Measurements from ENCODE around the gene GFAP. TPM values are rescaled to one million over a fixed set of nuclear protein-coding genes. Genes with fewer than 3 reads are reported as not detected.
"Not testable (repeated sequence)": the region's sequence is repeated elsewhere in the genome, so short reads cannot be mapped to it uniquely, and the experiment has no call there.

Gene GFAP
- total RNA-seq = 1 to 10 TPM; 2.3 to 4.0 TPM
- long read RNA-seq, transcript GFAP-205 (4 exons, 594 nt) = major isoform, 7 of 11 reads
- long read RNA-seq, partial matches to known transcripts = 1 of 11 reads
- long read RNA-seq, other reads (novel, unspliced or antisense) = 1 of 11 reads

DNA sequence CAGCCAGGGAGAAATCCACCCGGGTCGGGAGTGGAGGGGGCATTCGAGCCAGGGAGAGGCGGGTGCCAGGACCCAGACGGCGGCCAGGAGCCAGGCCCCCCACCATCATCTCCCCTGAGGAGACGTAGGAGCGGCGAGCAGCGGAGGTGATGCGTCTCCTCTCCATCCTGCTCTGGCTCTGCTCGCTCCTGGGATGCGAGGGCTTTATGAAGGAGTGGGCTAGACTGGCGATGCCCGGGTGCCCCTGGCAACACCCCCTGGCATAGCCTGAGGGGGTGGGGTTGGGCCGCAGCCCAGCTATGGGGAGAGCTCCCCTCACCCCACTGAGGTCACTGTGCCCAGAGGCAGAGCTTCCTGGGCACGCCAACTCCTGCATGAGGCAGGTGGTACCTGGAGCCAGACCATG lies at the start of gene GFAP:
GFAP (minus strand) TSS at position 180 of the 406 bp plus-strand sequence; CDS start at position 166, 14 bp downstream.
- DNase-seq = no peak
- intact Hi-C loops (cut with DNase I) = loop anchor here (10.0 kb wide), 1 partner anchor 179 kb away; no protein-coding TSS in a partner anchor
- no peak for ATAC-seq

DNA sequence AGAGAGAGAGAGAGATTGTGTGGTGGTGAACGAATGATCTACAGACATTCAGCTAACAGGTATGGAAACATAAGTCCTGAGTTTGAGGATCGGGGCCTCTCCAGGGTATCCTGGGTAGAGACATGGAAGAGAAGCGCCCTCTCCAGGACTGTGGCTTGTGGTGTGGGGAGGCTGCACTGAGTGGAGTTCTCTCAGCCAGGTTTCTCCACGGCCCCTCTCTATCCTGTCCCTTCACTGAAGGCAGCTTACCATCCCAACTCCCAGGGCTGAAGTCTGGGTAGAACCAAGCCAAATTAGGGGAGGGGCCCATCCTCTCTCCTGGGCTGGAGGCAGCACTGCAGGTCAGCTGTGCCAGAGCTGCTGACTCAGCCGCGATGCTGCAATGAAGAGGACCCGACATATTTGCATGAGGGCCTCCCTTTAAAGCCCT lies 46.6 kb upstream of the GFAP start:
- no peak for DNase-seq
- intact Hi-C loops (cut with DNase I) = no loop called here
- peak in 1 of 2 donors; percentile 58 for ATAC-seq

DNA sequence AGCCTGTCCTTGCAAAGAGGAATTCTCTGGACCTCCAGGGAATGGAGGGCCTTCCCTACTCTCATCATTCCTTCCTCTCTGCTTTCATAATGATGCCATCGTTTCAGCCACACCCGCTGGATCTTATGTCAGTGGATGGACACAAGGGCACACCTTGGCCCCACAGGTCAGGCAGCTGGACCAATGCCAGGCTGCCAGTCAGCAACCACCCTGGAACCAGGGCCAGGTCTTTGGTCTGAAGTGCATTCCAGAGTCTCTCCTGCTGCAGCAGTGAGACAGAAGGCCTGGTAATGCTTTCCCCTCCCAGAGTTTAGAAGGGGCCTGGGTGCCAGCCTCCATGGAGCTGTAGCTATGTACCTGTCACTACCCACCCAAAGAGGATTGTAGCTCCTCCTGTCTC lies 45.4 kb upstream of the GFAP start:
- intact Hi-C loops (cut with DNase I) = no loop called here
- ATAC-seq (peak in 1 of 2 donors; percentile 30), DNase-seq (no peak)

DNA sequence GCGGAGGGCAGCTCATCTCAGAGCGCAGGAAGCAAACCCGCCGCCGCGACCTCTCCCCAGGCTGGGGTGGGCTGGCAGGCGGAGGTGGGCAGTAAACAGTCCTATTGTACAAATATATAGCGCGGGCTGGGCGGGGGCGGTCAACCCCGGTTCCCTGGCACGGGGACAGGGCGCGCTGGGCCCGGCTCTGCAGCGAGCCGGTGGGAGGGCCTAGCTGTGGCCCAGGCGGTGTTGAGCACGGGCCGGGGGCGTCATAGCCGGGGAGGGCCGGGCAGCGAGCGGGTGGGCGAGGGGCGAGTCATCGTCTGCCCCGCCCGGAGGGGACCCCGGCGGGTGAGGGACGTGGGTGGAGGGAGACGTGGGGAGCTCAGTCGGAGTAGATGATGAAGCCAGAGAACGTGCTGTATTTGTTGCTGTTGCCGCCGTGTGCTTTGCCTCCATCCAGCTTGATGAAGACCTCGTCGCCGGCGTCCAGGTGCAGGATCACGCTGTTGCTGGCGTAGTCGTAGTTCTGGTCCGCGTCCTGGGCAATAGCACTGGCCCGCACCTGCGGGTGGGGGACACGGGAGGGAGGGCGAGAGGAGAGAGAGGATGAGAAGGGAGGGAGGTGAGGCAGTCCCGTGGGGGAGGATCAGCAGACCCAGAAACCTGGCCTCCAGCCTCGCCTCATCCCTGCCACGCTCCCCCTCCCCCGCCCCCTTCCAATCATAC lies 44.7 kb upstream of the GFAP start:
- ATAC-seq = peak in 1 of 2 donors; percentile 35
- intact Hi-C loops (cut with DNase I) = no loop called here
- no peak for DNase-seq

DNA sequence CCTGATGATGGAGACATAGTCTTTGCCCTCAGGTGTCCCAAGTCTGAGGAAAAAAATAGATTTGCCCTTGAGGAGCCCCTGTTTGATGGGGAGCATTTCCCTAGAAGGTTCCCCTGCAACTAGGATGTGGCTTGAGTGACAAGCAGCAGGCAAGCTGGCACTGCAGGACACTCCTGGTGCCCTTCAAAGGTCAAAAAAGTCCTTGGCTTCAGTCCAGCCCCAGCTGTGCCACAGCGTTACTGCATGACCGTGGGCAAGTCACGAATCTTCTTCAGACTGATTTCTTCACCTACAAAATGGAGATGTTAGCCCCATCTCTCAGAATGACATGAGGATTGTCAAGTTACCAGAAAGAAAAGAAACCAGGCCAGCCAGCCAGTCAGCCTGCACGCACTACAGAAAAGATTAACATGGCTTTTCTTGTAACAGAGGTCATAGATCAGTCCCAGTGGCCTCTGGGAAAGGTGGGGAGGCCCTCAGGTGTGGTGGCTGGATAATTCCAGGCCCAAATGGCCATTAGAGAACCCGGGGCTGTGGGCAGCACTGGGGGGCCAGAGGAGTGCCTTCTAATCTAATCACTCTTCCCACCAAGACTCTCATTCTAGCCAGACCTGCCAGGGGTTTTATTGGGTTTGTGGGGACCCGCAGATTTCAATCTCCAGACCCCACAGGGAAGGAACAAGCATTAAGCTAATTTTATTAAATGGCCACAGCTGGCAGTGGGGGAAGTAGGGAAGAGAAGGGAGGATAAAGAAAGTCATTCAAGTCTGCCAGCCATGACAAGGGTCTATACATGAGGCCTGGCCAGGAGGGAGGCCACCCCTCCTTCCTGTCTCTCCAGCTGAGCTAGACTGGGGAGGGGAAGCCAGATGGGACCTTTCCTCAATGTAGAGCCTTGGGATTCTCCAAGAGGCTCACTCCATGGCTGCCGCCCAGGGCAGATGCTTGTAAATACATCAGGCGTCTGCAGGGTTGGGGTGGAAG lies 42.0 kb upstream of the GFAP start:
- DNase-seq = no peak
- intact Hi-C loops (cut with DNase I) = no loop called here
- no peak for ATAC-seq

DNA sequence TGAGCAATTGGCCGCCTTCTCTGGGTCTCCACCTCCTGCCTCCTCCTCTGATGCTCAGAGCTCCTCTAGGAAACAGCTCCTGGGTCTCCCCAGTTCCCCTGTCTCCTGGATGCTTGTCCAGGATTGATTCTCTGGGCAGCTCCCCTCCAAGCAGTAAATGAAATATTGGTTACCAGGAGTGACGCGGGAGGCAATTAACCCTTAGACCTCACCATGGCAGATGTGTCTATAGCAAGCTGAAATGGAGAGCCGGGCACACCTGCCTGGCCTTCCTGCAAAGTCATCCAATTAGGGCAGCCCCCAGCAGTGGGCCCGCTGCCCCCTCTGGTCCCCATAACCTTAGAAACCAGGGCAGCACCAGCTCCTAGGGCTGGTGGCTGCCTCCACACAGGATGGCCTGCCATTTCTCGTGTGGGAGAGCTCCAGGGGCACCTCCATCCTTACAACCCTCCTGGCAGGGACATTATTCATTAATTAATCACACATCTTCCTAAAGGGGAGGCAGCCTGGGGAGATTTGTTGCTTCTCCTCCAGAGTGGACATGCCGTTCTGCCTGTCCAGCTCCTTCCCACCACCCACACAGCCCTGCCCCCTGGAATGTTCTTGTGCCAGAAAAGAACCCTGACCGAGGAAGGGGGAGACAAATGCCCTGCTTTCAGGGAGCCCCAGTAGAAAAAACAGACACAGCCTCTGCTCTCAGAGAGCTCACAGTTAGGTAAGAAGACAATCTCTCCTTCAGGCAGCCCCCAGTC lies 40.5 kb upstream of the GFAP start:
- intact Hi-C loops (cut with DNase I) = no loop called here
- no peak for DNase-seq
- ATAC-seq = no peak

DNA sequence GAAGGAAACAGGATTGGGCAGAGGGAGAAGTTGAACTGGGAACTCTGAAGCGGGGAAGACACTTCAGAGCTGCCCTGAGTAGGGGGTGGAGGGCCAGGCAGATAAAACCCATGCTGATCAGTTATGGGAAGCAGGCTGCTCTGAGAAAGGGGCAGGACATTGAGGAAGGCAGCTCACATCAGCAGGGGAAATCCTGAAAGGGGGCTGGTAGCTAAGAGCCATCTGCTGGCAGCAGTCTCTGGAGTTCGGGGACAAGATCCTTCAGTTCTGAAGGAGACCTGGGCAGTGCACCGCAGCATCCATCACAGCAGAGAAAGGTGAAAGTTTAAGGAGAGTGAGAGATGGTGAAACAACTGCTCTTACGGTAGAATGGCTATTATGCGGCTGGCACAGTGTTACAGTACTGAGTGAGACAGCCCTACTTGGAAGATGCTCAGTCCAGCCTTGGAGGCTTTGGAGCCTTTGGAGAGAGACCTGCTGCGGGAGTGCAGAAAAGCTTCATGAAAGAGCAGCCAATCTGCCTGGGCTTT lies 37.7 kb upstream of the GFAP start:
- intact Hi-C loops (cut with DNase I) = no loop called here
- no peak for ATAC-seq
- DNase-seq = no peak

DNA sequence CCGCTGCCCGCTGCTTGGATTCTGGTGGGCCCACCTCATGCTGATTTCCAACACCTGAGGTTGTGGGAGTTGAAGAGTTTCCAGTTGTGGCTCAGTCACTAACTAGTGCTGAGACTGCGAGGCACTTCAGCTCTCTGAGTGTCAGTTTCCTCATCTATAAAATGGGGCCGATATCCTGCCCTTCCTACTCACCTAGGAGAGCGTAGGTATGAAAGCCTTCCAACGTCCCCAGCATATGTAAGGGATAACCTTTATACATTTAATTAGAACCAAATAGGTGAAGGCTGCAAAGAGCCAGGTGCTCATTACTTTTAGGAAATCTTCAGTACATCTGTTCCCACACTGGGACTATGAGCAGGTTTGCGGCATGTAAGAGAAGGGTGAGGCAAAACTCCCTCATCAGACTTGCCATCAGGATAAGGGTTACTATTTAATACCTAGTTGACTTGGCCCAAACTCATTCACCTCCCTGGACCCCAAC lies 33.1 kb upstream of the GFAP start:
- no peak for ATAC-seq
- DNase-seq = no peak

DNA sequence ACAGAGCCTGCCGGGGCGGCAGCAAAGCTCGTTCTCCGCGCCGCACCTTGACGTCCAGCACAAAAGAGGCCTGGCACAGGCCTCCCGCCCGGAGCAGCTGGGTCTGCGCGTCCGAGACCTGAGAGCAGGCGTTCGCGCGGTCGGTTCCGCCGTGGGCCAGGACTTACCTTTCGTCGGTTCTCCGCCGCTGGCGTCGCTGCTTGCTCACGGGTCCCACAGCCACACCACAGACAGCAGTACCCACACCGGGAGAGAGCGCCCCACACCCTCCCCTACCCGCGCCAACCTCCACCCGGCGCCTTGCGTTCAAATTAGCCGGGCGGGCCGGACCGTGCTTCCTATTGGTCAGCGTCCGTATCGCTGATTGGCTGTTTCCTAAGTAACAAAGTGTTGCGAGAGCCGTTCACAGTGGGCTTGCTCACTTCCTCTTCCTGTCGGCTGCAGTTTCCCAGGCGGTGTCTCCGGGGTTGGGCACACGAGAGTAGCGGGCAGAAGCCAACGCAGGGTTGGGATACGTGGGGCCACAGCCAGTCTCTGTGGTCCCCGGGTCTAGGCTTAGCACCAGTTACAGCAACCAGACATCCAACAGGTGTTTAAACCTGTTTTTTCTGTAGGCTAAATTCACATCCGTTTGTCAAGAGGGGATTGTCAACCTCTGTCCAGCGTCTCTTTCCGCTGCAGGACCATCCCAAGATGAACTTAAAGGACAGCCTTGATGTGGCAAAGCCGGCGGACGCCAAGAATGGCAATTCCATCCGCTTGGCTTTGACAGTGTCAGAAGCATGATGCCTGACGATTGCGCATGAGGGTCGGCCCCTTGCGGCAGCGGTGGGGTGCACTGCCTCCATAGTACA lies 32.4 kb upstream of the GFAP start, which contains the start of gene KIF18B:
KIF18B (minus strand) TSS at position 313 of the 854 bp plus-strand sequence. CDS start 11,429 bp downstream, outside the sequence.
- DNase-seq = peak; percentile 91
- peak; percentile 100 for ATAC-seq
- intact Hi-C loops (cut with DNase I) = no loop called here

More for the DNA sequence above, 33.1 kb upstream of the GFAP start:
- intact Hi-C loops (cut with DNase I) = no loop called here

DNA sequence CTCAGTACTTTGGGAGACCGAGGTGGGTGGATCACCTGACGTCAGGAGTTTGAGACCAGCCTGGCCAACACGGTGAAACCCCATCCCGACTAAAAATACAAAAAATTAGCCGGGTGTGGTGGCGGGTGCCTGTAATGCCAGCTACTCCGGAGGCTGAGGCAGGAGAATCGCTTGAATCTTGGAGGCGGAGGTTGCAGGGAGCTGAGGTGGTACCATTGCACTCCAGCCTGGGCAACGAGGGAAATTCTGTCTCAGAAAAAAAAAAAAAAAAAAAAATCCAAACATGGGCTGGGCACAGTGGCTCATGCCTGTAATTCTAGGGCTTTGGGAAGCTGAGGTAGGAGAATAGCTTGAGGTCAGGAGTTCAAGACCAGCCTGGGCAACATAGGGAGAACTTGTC lies 30.4 kb upstream of the GFAP start:
- DNase-seq; ATAC-seq; intact Hi-C loops (cut with DNase I): not testable (repeated sequence)

DNA sequence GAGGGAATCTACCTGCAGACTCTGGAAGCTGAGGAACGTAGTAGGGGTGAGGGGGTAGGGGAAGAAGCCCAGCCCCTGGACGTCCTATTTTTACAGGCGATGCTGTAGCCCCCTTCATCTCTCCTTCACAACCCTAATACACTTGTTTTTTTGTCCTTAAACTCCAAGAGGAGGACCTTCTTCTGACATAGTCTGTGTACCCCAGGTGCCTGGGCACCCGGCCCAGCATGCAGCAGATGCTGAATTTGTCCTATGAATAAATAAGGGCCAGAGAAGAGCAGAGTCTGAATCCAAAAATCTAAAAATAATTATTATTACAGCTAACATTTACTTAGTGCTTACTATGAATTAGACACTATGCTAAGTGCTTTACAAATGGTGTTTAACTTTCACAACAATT lies 27.2 kb upstream of the GFAP start:
- ATAC-seq = no peak
- intact Hi-C loops (cut with DNase I) = no loop called here
- DNase-seq = no peak

DNA sequence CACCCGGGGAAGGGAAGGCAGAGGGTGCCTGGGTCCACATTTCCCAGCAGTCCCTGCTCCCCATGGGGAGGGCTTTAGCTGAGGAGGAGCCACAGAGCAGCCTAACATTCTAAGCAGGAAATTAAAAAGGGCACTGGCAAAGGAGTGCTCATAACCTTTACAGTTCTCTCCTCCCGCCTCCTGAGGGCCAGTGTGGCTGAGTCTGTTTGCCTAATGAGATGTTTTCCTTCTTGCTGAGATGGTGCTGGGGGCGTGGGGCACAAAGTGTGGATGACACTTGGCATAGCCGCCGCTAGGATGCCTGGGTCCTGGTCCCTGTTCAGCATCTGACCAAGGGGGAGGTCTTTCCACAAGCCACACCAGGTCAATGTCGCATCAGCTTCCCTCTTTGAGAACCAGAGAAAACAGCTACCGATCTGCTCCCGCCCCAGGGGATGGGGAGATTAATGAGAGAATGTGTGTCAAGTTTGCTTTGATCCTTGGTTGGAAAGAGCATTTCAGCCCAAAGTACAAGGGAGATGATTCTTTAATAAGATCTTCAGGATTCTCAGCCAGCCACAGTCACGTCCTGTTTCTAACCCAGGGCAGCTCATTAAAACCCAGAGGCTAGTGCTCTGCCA lies 26.5 kb upstream of the GFAP start:
- intact Hi-C loops (cut with DNase I) = no loop called here
- DNase-seq (no peak), ATAC-seq (no peak)

DNA sequence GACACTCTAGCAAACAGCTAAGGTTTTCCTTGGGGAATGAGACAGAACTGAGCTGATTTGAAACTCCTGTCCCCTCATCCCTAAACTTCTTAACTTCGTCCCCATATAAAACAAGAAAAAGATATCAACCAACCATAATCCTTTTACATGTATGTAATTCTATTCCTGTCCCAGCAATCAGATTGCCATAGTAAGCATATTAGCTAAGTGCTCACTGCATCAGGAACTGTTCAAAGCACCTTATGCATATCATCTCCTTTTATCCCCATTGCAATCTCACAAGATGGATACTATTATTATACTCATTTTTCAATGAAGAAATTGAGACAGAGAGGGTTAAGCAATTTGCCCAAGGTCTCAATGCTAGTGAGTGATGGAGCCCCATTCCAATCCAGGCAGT lies 25.5 kb upstream of the GFAP start:
- intact Hi-C loops (cut with DNase I) = no loop called here
- DNase-seq (no peak), ATAC-seq (no peak)

DNA sequence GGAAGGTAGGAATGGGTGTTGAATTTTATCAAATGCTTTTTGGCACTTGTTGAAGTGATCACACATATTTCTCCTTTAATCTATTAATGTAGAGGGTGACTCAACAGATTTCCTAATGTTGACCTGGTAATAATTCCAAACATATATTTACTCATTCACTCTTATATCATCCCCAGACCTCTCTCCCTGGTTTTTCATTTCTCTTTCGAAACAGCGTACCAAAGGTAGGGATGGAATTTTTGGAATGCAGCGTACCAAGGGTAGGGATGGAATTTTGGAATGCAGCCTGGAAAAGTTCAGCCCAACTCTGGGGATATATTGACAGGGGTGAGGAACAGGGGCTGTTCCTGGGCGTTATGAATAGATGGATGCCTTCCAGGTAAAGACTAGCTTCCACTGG lies 25.0 kb upstream of the GFAP start:
- ATAC-seq (peak in 1 of 2 donors; percentile 83), DNase-seq (no peak)
- intact Hi-C loops (cut with DNase I) = no loop called here

DNA sequence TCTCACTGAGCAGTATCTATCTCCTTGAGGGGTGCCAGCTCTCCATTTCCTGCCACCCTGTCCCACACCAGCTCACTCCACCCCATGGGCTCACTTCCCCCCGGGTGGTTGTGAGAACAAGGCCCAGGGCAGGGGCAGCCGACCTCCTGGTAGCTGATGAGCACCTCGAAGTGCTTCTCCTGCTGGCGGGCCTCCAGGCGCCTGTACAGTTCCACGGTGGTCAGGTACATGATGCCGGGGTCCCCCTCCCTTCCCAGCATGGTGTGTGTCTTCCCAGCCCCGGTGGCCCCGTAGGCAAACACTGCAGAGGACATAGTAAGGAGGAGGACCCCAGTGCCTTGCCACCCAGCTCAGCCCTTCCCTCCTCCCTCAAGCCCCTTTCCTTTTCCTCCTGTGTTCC lies 19.8 kb upstream of the GFAP start:
- intact Hi-C loops (cut with DNase I) = no loop called here
- DNase-seq (no peak), ATAC-seq (no peak)

DNA sequence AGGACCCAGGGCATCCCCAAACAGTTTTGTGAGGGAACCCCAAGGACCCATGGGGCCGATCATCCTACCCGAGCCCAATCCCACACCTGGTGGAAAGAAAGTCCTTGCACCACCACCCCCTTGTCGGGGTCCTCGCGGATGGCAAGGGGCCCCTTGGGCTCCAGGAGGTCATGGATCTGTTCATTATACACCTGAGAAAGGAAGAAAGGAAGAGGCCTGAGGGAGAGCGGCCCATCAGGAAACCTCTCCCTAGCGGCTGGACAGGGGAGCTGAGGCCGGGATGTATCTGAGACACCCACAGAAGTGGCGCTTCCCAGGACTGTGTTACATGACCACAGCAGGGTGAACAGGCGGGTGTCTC lies 19.4 kb upstream of the GFAP start:
- intact Hi-C loops (cut with DNase I) = no loop called here
- DNase-seq (no peak), ATAC-seq (no peak)

All from left cardiac atrium (tissue), 4 donors.